ENCODE results near the gene ZNF213. TPM values are rescaled to one million over a fixed set of nuclear protein-coding genes. Genes with fewer than 3 reads are reported as not detected.
"Not testable (repeated sequence)": the region's sequence is repeated elsewhere in the genome, so short reads cannot be mapped to it uniquely, and the experiment has no call there.

ZNF213 gene
- total RNA-seq, 1 donor from 2014 or later, result 7.6 TPM

GRCh38 chr16:3179651-3180050 lies 44.8 kb downstream of the ZNF213 start:
- Histone ChIP-seq H3K4me3 (ENCODE audit: low read depth, low read length) (no peak overlapping the region), H3K36me3 (ENCODE audit: control insufficient read depth, insufficient read depth, low read length) (no peaks in the 10 kb centered on the region), H3K27me3 (ENCODE audit: control insufficient read depth, insufficient read depth, low read length) (no peaks in the 10 kb centered on the region)
- FAIRE-seq, result no peak
- no peak for DNase-seq (ENCODE audit: low read depth)
- TF ChIP-seq, protein P1, sequence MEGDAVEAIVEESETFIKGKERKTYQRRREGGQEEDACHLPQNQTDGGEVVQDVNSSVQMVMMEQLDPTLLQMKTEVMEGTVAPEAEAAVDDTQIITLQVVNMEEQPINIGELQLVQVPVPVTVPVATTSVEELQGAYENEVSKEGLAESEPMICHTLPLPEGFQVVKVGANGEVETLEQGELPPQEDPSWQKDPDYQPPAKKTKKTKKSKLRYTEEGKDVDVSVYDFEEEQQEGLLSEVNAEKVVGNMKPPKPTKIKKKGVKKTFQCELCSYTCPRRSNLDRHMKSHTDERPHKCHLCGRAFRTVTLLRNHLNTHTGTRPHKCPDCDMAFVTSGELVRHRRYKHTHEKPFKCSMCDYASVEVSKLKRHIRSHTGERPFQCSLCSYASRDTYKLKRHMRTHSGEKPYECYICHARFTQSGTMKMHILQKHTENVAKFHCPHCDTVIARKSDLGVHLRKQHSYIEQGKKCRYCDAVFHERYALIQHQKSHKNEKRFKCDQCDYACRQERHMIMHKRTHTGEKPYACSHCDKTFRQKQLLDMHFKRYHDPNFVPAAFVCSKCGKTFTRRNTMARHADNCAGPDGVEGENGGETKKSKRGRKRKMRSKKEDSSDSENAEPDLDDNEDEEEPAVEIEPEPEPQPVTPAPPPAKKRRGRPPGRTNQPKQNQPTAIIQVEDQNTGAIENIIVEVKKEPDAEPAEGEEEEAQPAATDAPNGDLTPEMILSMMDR (IDR thresholded peaks at IDR 0.05; ENCODE audit: insufficient read depth, low read length, severe bottlenecking), result no peak

DNA sequence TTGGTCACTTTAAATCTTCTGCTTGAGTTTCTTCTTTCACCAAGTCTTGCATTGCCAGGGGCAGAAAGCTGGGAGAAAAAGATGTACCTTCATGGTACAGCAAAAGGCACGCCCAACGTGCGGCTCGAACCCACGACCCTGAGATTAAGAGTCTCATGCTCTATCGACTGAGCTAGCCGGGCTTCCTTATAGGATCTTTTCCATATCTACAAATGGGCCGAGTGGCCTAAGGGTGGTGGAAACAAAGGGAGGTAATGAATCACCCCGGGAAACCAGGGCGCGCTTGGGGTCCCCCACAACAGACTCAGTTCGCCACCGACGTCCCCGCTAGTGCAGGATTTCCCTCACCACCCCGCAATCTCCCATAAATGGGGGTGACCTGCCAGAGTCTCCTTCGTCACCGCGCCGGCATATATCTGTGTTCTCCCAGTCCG lies 45.6 kb downstream of the ZNF213 start:
- Histone ChIP-seq H3K27me3 (ENCODE audit: control insufficient read depth, insufficient read depth, low read length) (no peaks in the 10 kb centered on the region), H3K4me3 (ENCODE audit: low read depth, low read length) (no peak overlapping the region), H3K36me3 (ENCODE audit: control insufficient read depth, insufficient read depth, low read length) (no peaks in the 10 kb centered on the region)
- FAIRE-seq (no peak), DNase-seq (ENCODE audit: low read depth) (peak; percentile 41)
- TF ChIP-seq, protein P1 (IDR thresholded peaks at IDR 0.05; ENCODE audit: insufficient read depth, low read length, severe bottlenecking), result no peak

DNA sequence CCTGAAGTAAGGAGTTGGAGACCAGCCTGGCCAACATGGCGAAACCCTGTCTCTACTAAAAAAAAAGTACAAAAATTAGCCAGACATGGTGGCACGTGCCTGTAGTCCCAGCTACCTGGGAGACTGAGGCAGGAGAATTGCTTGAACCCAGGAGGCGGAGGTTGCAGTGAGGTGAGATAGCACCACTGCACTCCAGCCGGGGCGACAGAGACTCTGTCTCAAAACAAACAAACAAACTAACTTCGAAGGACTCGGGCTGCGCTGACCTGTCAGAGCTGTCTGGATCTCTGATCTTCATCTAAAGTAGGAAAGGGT lies 47.4 kb downstream of the ZNF213 start:
- not testable (repeated sequence) for H3K4me3 ChIP-seq (ENCODE audit: low read depth, low read length); H3K27me3 ChIP-seq (ENCODE audit: control insufficient read depth, insufficient read depth, low read length); H3K36me3 ChIP-seq (ENCODE audit: control insufficient read depth, insufficient read depth, low read length); DNase-seq (ENCODE audit: low read depth); FAIRE-seq

DNA sequence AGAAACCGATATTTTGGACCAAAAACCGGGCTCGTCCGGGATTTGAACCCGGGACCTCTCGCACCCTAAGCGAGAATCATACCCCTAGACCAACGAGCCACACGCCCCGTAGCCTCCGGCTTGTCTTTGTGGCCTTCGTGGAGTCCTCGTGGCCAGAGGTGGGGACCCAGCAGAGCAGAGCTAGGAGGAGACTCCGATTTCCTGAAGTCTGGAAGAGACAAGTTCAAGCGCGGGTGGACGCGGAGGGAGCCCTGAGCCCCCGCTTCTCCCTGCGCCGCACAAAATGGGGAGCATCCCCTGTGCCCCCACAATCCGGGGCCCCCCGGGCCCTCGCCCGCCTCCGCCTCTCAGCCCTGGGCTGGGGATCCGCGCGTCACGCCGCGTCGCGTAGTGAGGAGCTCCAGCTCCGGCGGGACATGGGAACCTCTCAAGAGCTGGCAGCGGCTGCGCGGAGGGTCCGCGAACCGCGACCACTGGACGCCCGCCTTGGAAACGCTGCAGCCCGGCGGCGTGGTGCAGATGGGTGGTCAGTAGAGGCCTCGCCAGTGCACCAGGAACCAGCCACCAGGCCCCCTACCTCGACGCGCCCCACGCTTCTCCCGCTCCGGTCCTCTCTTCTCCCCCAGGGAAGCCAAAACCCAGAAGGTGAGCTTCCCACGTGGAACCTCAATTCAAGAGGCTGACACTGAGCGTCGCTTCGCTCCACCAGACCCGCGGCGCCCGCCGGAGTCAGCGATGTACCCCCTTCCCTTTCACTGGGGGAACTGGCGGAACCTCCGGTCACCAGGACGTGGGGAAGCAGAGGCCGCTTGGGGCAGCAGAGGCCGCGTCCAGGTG lies 48.0 kb downstream of the ZNF213 start:
- TF ChIP-seq, protein P1 (IDR thresholded peaks at IDR 0.05; ENCODE audit: insufficient read depth, low read length, severe bottlenecking), result peak; percentile 61
- Histone ChIP-seq H3K36me3 (ENCODE audit: control insufficient read depth, insufficient read depth, low read length) (no peaks in the 10 kb centered on the region), H3K27me3 (ENCODE audit: control insufficient read depth, insufficient read depth, low read length) (no peaks in the 10 kb centered on the region), H3K4me3 (ENCODE audit: low read depth, low read length) (peak overlapping the region; percentile 50)
- FAIRE-seq, result no peak
- DNase-seq (ENCODE audit: low read depth), result peak; percentile 59

DNA sequence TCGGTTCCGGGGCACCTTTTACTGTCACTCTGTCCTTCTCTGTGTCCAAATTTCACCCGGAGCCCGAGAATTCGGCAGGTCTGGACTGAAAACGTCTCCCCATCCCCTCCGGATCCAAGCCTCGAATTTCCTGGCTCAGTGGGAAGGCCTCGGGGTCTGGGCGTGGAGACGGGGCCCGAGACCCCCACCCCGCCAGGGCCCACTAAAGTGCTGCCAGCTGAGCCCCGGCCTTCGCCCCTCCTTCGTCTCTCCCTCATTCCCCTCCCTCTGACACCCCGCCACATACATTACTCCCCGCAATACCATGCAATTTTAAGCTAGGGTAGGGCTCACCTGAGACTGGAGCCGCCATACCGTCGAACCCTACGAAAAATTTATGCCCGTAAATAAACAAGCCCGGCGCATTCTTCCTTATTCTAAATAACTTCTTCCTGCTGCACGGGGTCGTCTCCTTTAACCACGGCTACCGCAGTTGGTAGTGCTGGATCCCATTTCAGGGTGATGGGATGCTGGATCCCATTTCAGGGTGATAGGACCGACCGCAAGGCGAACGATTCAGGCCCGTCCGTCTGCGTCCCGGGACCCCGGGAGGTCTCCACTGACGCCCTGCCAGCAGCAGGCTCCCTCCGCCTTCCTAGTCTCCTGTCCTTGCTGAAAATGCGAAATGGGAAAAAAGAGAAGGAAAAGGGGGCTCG lies 48.8 kb downstream of the ZNF213 start:
- no peaks in the 10 kb centered on the region for H3K36me3 ChIP-seq (ENCODE audit: control insufficient read depth, insufficient read depth, low read length)
- no peak for FAIRE-seq
- TF ChIP-seq, protein P1 (IDR thresholded peaks at IDR 0.05; ENCODE audit: insufficient read depth, low read length, severe bottlenecking), result no peak
- DNase-seq (ENCODE audit: low read depth), result no peak
- peak overlapping the region; percentile 50 for H3K4me3 ChIP-seq (ENCODE audit: low read depth, low read length)
- H3K27me3 ChIP-seq (ENCODE audit: control insufficient read depth, insufficient read depth, low read length), result no peaks in the 10 kb centered on the region

DNA sequence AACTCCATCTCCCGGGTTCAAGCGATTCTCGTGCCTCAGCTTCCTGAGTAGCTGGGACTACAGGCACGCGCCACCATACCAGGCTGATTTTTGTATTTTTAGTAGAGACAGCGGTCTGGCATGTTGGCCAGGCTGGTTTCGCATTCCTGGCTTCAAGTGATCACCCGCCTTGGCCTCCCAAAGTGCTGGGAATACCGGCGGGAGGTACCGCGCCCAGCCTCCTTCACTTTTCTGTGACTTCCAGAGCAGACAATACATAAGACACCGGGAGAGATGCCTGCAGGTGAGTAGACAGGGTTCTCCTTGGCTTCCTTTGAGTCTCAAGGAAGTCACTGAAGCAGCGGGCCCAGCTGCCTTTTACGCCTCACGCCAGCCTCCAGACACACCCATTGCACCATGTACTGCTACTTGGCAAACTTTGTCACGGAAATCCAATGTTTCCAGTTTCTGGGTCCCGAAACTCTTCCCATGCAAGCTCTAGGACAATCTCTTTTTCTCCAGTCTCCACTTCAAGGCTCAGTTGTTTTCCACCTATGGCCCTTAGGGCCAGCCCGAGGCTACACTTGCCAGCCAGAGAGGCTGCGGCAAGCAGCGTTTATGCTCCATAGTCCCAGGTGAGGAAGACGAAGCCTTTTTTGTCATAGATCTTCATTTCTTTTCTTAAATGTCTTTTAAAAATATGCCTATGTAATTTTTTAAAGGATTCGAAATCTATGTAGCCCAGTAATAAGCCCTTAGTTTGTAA lies 52.3 kb downstream of the ZNF213 start:
- FAIRE-seq, result no peak

More for the DNA sequence above, 52.3 kb downstream of the ZNF213 start:
- no peaks in the 10 kb centered on the region for H3K27me3 ChIP-seq (ENCODE audit: control insufficient read depth, insufficient read depth, low read length)
- TF ChIP-seq, protein P1 (IDR thresholded peaks at IDR 0.05; ENCODE audit: insufficient read depth, low read length, severe bottlenecking), result no peak
- no peaks in the 10 kb centered on the region for H3K36me3 ChIP-seq (ENCODE audit: control insufficient read depth, insufficient read depth, low read length)
- H3K4me3 ChIP-seq (ENCODE audit: low read depth, low read length), result no peak overlapping the region
- no peak for DNase-seq (ENCODE audit: low read depth)

Data from bronchial epithelial cell (primary cell).